Endothelial cell of umbilical vein (primary cell): ENCODE measurements around the gene SIGLEC8. TPM values are rescaled to one million over a fixed set of nuclear protein-coding genes. Genes with fewer than 3 reads are reported as not detected.

Experiments used
- BruUV-seq: library from RNA; stranded (reverse); fragments of 400-500 nt; replicated peaks from 2 replicates; lab custom pipeline; 2021; lab: Mats Ljungman, UMichigan
- CTCF ChIA-PET: fragments of 300-600, 350-600 bp; sonication (Branson Sonifier 250); formaldehyde crosslinking; loops from one replicate; lab custom pipeline; 2021; ENCODE audit warnings: antibody characterized with exemption, inconsistent platforms; lab: Charles Lee
- POLR2A ChIA-PET: fragments of 300-600, 350-600 bp; sonication (Branson Sonifier 250); formaldehyde crosslinking; loops from one replicate; lab custom pipeline; 2021; ENCODE audit warnings: antibody characterized with exemption, inconsistent platforms; lab: Charles Lee
- DNase-seq: peaks from one replicate; pipeline ENCODE4 v3.0.0-alpha.2; 2011; ENCODE audit warnings: low read depth, low spot score
- FAIRE-seq: peaks from 2 replicates; lab custom pipeline; 2011; peaks lifted over from hg19 to GRCh38; lab: Jason Lieb, UNC
- H2AFZ ChIP-seq: 2 replicates; pipeline ENCODE4 v1.6.0; 2012; ENCODE audit warnings: low read depth, low read length, control low read depth, inconsistent platforms
- H3K27ac ChIP-seq: 2 replicates; pipeline ENCODE4 v1.5.1; 2011; ENCODE audit warnings: low read depth, mild to moderate bottlenecking, control low read depth, low read length, moderate library complexity; ENCODE audit not compliant: insufficient read depth
- H3K27me3 ChIP-seq, 2 experiments: 2 replicates each; pipeline versions ENCODE4 v1.6.0 to v1.6.1; 2011; ENCODE audit warnings: low read length in 2 of 2, mixed read lengths in 1 of 2; ENCODE audit not compliant: control insufficient read depth in 2 of 2, insufficient read depth in 2 of 2
- H3K36me3 ChIP-seq, 2 experiments: 2 replicates in 1 of 2; 3 replicates in 1 of 2; pipeline ENCODE4 v1.5.1; 2011; ENCODE audit warnings: low read length in 2 of 2, mild to moderate bottlenecking in 1 of 2, moderate library complexity in 1 of 2; ENCODE audit not compliant: control insufficient read depth in 2 of 2, insufficient read depth in 2 of 2; ENCODE audit errors: extremely low read depth in 1 of 2
- H3K4me1 ChIP-seq: 3 replicates; pipeline ENCODE4 v1.5.1; 2011; ENCODE audit warnings: mild to moderate bottlenecking, low read length; ENCODE audit not compliant: control insufficient read depth, insufficient read depth; ENCODE audit errors: extremely low read depth
- H3K4me2 ChIP-seq: 2 replicates; pipeline ENCODE4 v1.6.1; 2011; ENCODE audit warnings: low read length, control low read depth, mixed read lengths; ENCODE audit not compliant: insufficient read depth
- H3K4me3 ChIP-seq, 3 experiments: fragments of 200-600 bp in 1 of 3; sonication (generic), shearing (Covaris generic) in 1 of 3; replicated peaks in 1 of 3; 2 replicates each; pipeline ENCODE4 v1.5.1; 2011 to 2016; ENCODE audit warnings: control low read depth in 3 of 3, low read length in 3 of 3, mild to moderate bottlenecking in 2 of 3, inconsistent platforms in 1 of 3, low read depth in 1 of 3, moderate library complexity in 1 of 3; ENCODE audit not compliant: insufficient read depth in 1 of 3
- H3K79me2 ChIP-seq: 2 replicates; pipeline ENCODE4 v1.6.0; 2012; ENCODE audit warnings: low read length, inconsistent platforms; ENCODE audit not compliant: control insufficient read depth, insufficient read depth
- H3K9ac ChIP-seq: replicated peaks from 2 replicates; pipeline ENCODE3; 2011; ENCODE audit warnings: low read length, control low read depth; ENCODE audit not compliant: insufficient read depth; ENCODE audit errors: extremely low read depth
- H3K9me1 ChIP-seq: replicated peaks from 3 replicates; pipeline ENCODE4 v1.6.0; 2011; ENCODE audit warnings: mild to moderate bottlenecking, low read length; ENCODE audit not compliant: control insufficient read depth, insufficient read depth; ENCODE audit errors: extremely low read depth
- H3K9me3 ChIP-seq: replicated peaks from 2 replicates; pipeline ENCODE4 v1.5.1; 2012; ENCODE audit warnings: low read length, inconsistent platforms; ENCODE audit not compliant: control insufficient read depth, insufficient read depth
- H4K20me1 ChIP-seq: replicated peaks from 2 replicates; pipeline ENCODE3; 2011; ENCODE audit warnings: mild to moderate bottlenecking, low read length; ENCODE audit not compliant: control insufficient read depth, insufficient read depth; ENCODE audit errors: extremely low read depth
- EZH2 ChIP-seq: IDR thresholded peaks from 2 replicates; pipeline ENCODE4 v1.6.1; 2012; ENCODE audit warnings: borderline replicate concordance, low read depth, mild to moderate bottlenecking, moderate library complexity, low read length, inconsistent platforms; ENCODE audit not compliant: severe bottlenecking
- FOS ChIP-seq: IDR thresholded peaks from 2 replicates; pipeline ENCODE4 v1.6.1; 2011; ENCODE audit warnings: mild to moderate bottlenecking, low read length, moderate library complexity, borderline replicate concordance; ENCODE audit not compliant: insufficient read depth
- GATA2 ChIP-seq: IDR thresholded peaks from 2 replicates; pipeline ENCODE4 v1.7.0; 2011; ENCODE audit warnings: low read depth, mild to moderate bottlenecking, moderate library complexity, mixed read lengths, low read length; ENCODE audit not compliant: insufficient read length, insufficient read depth
- MYC ChIP-seq: IDR thresholded peaks from one replicate; pipeline ENCODE4 v1.6.1; 2011; ENCODE audit warnings: mild to moderate bottlenecking, low read depth, low read length
- POLR2A ChIP-seq: IDR thresholded peaks from 2 replicates; pipeline ENCODE4 v1.6.1; 2012; ENCODE audit warnings: low read depth, mild to moderate bottlenecking, control low read depth, low read length
- dilution Hi-C: fragments of 300-500 bp; cut with MboI; formaldehyde crosslinking; loops from one replicate; pipeline ENCODE4 v1.15.0; 2019; ENCODE audit warnings: low sequenced_read_pairs; ENCODE audit not compliant: extremely low pct_ligation_motif_present
- intact Hi-C: fragments of 100-400 bp; cut with micrococcal nuclease; formaldehyde crosslinking; loops from one replicate; pipeline ENCODE4 v1.10.0; 2022
- polyA plus RNA-seq, 4 experiments: library from polyadenylated mRNA; depleted of rRNA in 3 of 4; stranded (reverse) in 3 of 4; unstranded in 1 of 4; fragments of >200 nt; gene quantifications; 2 replicates each; pipeline versions ENCODE4 v1.2.1 to v1.2.3, GENCODE V29; 2011 to 2012; ENCODE audit warnings: missing spikeins in 1 of 4
- total RNA-seq: library from RNA; stranded (reverse); gene quantifications from 2 replicates; pipeline ENCODE4 v1.2.3, GENCODE V29; 2021
- TF ChIP-seq, protein P1 (sequence below), 2 donors: IDR thresholded peaks; 1 replicate in 1 of 2; 2 replicates in 1 of 2; pipeline ENCODE4 v1.5.1; 2011; ENCODE audit warnings: low read length in 2 of 2, mild to moderate bottlenecking in 2 of 2, moderate library complexity in 2 of 2, control low read depth in 1 of 2, inconsistent platforms in 1 of 2, low read depth in 1 of 2; ENCODE audit not compliant: insufficient read depth in 1 of 2; ENCODE audit errors: extremely low read depth in 1 of 2

Gene SIGLEC8
- total and polyA plus RNA-seq, 2 donors (not counting 3 experiments of a cell fraction or from before 2014, with no cell fraction given), result not detected

DNA sequence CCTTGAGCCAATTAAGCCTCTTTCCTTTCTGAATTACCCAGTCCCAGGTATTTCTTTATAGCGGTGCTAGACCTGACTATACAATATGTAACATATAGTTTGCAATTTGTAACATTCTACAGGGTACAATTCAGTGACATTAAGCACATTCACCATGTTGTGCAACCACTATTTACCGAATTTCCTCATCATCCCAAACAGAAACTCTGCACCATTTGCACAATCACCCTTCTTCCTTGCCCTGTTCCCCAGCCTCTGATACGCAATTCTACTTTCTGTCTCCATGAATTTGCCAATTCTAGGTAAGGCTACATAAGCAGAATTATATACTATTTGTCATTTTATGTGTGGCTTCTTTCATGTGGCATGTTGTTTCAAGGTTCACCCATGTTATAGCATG is 27.1 kb downstream of the SIGLEC8 start:
- TF ChIP-seq MYC (no peak), GATA2 (no peak), POLR2A (no peak), FOS (no peak), EZH2 (no peak)
- TF ChIP-seq, protein P1, sequence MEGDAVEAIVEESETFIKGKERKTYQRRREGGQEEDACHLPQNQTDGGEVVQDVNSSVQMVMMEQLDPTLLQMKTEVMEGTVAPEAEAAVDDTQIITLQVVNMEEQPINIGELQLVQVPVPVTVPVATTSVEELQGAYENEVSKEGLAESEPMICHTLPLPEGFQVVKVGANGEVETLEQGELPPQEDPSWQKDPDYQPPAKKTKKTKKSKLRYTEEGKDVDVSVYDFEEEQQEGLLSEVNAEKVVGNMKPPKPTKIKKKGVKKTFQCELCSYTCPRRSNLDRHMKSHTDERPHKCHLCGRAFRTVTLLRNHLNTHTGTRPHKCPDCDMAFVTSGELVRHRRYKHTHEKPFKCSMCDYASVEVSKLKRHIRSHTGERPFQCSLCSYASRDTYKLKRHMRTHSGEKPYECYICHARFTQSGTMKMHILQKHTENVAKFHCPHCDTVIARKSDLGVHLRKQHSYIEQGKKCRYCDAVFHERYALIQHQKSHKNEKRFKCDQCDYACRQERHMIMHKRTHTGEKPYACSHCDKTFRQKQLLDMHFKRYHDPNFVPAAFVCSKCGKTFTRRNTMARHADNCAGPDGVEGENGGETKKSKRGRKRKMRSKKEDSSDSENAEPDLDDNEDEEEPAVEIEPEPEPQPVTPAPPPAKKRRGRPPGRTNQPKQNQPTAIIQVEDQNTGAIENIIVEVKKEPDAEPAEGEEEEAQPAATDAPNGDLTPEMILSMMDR (IDR thresholded peaks at IDR 0.05; ENCODE audit: extremely low read depth in 1 of 2, insufficient read depth in 1 of 2, low read depth in 1 of 2, low read length in 2 of 2), result no peak
- POLR2A ChIA-PET, result no interaction called here
- no peak for FAIRE-seq

DNA sequence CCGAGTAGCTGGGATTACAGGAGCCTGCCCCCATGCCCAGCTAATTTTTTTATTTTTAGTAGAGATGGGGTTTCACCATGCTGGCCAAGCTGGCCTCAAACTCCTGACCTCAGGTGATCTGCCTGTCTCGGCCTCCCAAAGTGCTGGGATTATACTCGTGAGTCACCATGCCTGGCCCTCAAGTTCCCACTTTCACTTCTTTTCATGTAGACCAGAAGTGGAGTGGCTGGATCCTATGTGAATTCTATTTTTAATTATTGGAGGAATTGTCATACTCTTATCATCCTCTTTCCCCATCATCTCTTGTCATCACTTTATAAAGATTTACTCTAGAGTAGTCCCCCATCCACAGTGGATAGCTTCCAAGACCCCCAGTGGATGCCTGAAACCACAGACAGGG is 28.0 kb downstream of the SIGLEC8 start:
- no peaks in the 10 kb centered on the region for H3K36me3 ChIP-seq
- H3K4me1 ChIP-seq, result no peaks in the 10 kb centered on the region
- H3K9ac ChIP-seq, result no peak overlapping the region
- POLR2A ChIA-PET, result no interaction called here
- dilution Hi-C loops (no loop called here), intact Hi-C loops (no loop called here)
- no peaks in the 10 kb centered on the region for H3K79me2 ChIP-seq
- no peak overlapping the region for H3K4me2 ChIP-seq
- H3K27ac ChIP-seq, result no peak overlapping the region
- no peaks in the 10 kb centered on the region for H3K9me1 ChIP-seq
- no peaks in the 10 kb centered on the region for H3K9me3 ChIP-seq
- CTCF ChIA-PET, result no interaction called here
- FAIRE-seq (no peak), DNase-seq (no peak)
- no peaks in the 10 kb centered on the region for H3K27me3 ChIP-seq
- no peak for TF ChIP-seq GATA2
- no peak overlapping the region for H2AFZ ChIP-seq
- H4K20me1 ChIP-seq, result no peaks in the 10 kb centered on the region
- H3K4me3 ChIP-seq, result no peak overlapping the region
- BruUV-seq, result no TSS peak

More for the DNA sequence above, 27.1 kb downstream of the SIGLEC8 start:
- no peaks in the 10 kb centered on the region for H3K4me1 ChIP-seq
- H3K9me3 ChIP-seq, result no peaks in the 10 kb centered on the region
- no peak for DNase-seq
- H3K9ac ChIP-seq, result no peak overlapping the region
- H3K79me2 ChIP-seq, result no peaks in the 10 kb centered on the region
- H3K9me1 ChIP-seq, result no peaks in the 10 kb centered on the region
- no peak overlapping the region for H2AFZ ChIP-seq
- H3K4me2 ChIP-seq, result no peak overlapping the region
- CTCF ChIA-PET, result no interaction called here
- BruUV-seq, result no TSS peak
- H3K27me3 ChIP-seq, result no peaks in the 10 kb centered on the region
- intact Hi-C loops (no loop called here), dilution Hi-C loops (no loop called here)
- no peaks in the 10 kb centered on the region for H4K20me1 ChIP-seq
- H3K4me3 ChIP-seq, result no peak overlapping the region
- H3K27ac ChIP-seq, result no peak overlapping the region
- H3K36me3 ChIP-seq, result no peaks in the 10 kb centered on the region
